DND-41 (cell line): ENCODE measurements around the gene SDK2.

ENCODE experiments used
- EZH2 ChIP-seq: IDR thresholded peaks from 3 replicates; pipeline ENCODE4 v1.6.1; 2012; ENCODE audit warnings: borderline replicate concordance, low read depth, mild to moderate bottlenecking, moderate library complexity, low read length, inconsistent platforms; ENCODE audit not compliant: severe bottlenecking
- TF ChIP-seq, protein P1 (sequence below): IDR thresholded peaks from 2 replicates; pipeline ENCODE4 v1.5.1; 2012; ENCODE audit warnings: borderline replicate concordance, low read length, moderate library complexity, mild to moderate bottlenecking; ENCODE audit not compliant: poor library complexity, severe bottlenecking; ENCODE audit errors: extremely low read depth

DNA sequence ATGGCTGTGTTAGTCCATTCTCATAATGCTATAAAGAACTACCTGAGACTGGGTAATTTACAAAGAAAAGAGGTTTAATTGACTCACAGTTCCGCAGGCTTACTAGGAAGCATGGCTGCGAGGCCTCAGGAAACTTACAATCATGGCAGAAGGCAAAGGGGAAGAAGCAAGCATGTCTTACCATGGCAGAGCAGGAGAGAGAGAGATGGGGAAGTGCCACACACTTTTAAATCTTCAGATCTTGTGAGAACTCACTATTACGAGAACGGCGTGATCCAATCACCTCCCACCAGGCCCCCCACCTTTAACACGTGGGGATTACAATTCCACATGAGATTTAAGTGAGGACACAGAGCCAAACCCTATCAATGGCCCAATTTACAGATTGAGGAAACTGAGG lies 96.5 kb downstream of the SDK2 start:
- TF ChIP-seq, protein P1, sequence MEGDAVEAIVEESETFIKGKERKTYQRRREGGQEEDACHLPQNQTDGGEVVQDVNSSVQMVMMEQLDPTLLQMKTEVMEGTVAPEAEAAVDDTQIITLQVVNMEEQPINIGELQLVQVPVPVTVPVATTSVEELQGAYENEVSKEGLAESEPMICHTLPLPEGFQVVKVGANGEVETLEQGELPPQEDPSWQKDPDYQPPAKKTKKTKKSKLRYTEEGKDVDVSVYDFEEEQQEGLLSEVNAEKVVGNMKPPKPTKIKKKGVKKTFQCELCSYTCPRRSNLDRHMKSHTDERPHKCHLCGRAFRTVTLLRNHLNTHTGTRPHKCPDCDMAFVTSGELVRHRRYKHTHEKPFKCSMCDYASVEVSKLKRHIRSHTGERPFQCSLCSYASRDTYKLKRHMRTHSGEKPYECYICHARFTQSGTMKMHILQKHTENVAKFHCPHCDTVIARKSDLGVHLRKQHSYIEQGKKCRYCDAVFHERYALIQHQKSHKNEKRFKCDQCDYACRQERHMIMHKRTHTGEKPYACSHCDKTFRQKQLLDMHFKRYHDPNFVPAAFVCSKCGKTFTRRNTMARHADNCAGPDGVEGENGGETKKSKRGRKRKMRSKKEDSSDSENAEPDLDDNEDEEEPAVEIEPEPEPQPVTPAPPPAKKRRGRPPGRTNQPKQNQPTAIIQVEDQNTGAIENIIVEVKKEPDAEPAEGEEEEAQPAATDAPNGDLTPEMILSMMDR, result no peak
- no peak for TF ChIP-seq EZH2
